H1 (cell line): Measurements from ENCODE around the gene ACOT7. TPM values are rescaled to one million over a fixed set of nuclear protein-coding genes. Genes with fewer than 3 reads are reported as not detected.
"Not testable (repeated sequence)": the region's sequence is repeated elsewhere in the genome, so short reads cannot be mapped to it uniquely, and the experiment has no call there.

Experiments used
- CTCF ChIA-PET: fragments of 300-600 bp; sonication (Branson Sonifier 250); formaldehyde crosslinking; loops from one replicate; lab custom pipeline; 2021; ENCODE audit not compliant: partially characterized antibody; lab: Charles Lee
- POLR2A ChIA-PET: fragments of 300-600 bp; sonication (Branson Sonifier 250); formaldehyde crosslinking; loops from one replicate; lab custom pipeline; 2021; ENCODE audit warnings: inconsistent platforms; ENCODE audit not compliant: partially characterized antibody; lab: Charles Lee
- DNase-seq, 2 experiments: peaks; one replicate each; pipeline versions ENCODE4 v3.0.0 to v3.0.0-alpha.2; 2010 to 2022; ENCODE audit warnings: low spot score in 2 of 2, low read depth in 1 of 2, mixed read lengths in 1 of 2
- FAIRE-seq: peaks from 2 replicates; lab custom pipeline; 2011; peaks lifted over from hg19 to GRCh38; lab: Jason Lieb, UNC
- H2AFZ ChIP-seq: 2 replicates; pipeline ENCODE4 v1.8.1; 2012; ENCODE audit warnings: low read length, inconsistent platforms
- H2AK5ac ChIP-seq: 2 replicates; pipeline ENCODE4 v1.6.1; 2013; ENCODE audit warnings: low read depth, low read length
- H2BK120ac ChIP-seq: replicated peaks from 2 replicates; pipeline ENCODE3; 2013; ENCODE audit warnings: low read depth, low read length, inconsistent platforms
- H2BK12ac ChIP-seq: 2 replicates; pipeline ENCODE4 v1.6.1; 2013; ENCODE audit warnings: low read depth, low read length
- H2BK15ac ChIP-seq: 2 replicates; pipeline ENCODE4 v1.6.1; 2013; ENCODE audit warnings: low read length
- H2BK20ac ChIP-seq: 2 replicates; pipeline ENCODE4 v1.6.1; 2013; ENCODE audit warnings: low read length
- H2BK5ac ChIP-seq: 2 replicates; pipeline ENCODE4 v1.6.1; 2013; ENCODE audit warnings: low read depth, low read length
- H3K14ac ChIP-seq: 2 replicates; pipeline ENCODE4 v1.6.1; 2013; ENCODE audit warnings: inconsistent platforms; ENCODE audit not compliant: insufficient read length
- H3K18ac ChIP-seq: 2 replicates; pipeline ENCODE4 v1.6.1; 2013; ENCODE audit warnings: low read length; ENCODE audit errors: extremely low read depth
- H3K23ac ChIP-seq: 2 replicates; pipeline ENCODE4 v1.6.1; 2013; ENCODE audit warnings: inconsistent platforms; ENCODE audit not compliant: insufficient read length
- H3K23me2 ChIP-seq: 2 replicates; pipeline ENCODE4 v1.6.1; 2013; ENCODE audit warnings: low read depth, low read length
- H3K27ac ChIP-seq: 2 replicates; pipeline ENCODE4 v1.6.1; 2011; ENCODE audit warnings: low read depth, low read length, inconsistent platforms
- H3K27me3 ChIP-seq, 4 experiments: replicated peaks in 1 of 4; 1 replicate in 1 of 4; 2 replicates in 3 of 4; pipeline versions ENCODE4 v1.6.1 to v1.8.1; 2011 to 2013; ENCODE audit warnings: low read length in 3 of 4, mild to moderate bottlenecking in 3 of 4, inconsistent platforms in 2 of 4, mixed read lengths in 2 of 4, moderate library complexity in 1 of 4; ENCODE audit not compliant: control insufficient read depth in 3 of 4, insufficient read depth in 3 of 4; ENCODE audit errors: extremely low read depth in 1 of 4
- H3K36me3 ChIP-seq, 4 experiments: 2 replicates each; pipeline versions ENCODE4 v1.6.1 to v1.8.1; 2011 to 2013; ENCODE audit warnings: mild to moderate bottlenecking in 4 of 4, low read length in 3 of 4, moderate library complexity in 2 of 4, control low read depth in 1 of 4, inconsistent platforms in 1 of 4; ENCODE audit not compliant: insufficient read depth in 4 of 4, control insufficient read depth in 2 of 4
- H3K4ac ChIP-seq: replicated peaks from 2 replicates; pipeline ENCODE3; 2013; ENCODE audit warnings: low read length, low read depth, mixed read lengths, inconsistent platforms; ENCODE audit not compliant: insufficient read length
- H3K4me1 ChIP-seq, 4 experiments: replicated peaks in 1 of 4; 1 replicate in 1 of 4; 2 replicates in 3 of 4; pipeline versions ENCODE4 v1.6.1 to v1.8.1; 2011 to 2013; ENCODE audit warnings: low read length in 3 of 4, inconsistent platforms in 2 of 4, mixed read lengths in 1 of 4; ENCODE audit not compliant: insufficient read depth in 4 of 4, control insufficient read depth in 3 of 4
- H3K4me2 ChIP-seq, 2 experiments: 2 replicates each; pipeline versions ENCODE4 v1.6.1 to v1.8.1; 2011 to 2013; ENCODE audit warnings: low read depth in 2 of 2, low read length in 2 of 2, control low read depth in 1 of 2, inconsistent platforms in 1 of 2, mild to moderate bottlenecking in 1 of 2; ENCODE audit not compliant: insufficient read depth in 1 of 2
- H3K4me3 ChIP-seq, 4 experiments: fragments of 200-600, 300-600 bp in 1 of 4; sonication (generic), shearing (Covaris generic), sonication (Bioruptor Twin) in 1 of 4; 2 replicates each; pipeline versions ENCODE4 v1.5.1 to v1.8.1; 2011 to 2016; ENCODE audit warnings: low read length in 4 of 4, low read depth in 3 of 4, control low read depth in 2 of 4, inconsistent platforms in 2 of 4, mild to moderate bottlenecking in 2 of 4, mixed read lengths in 1 of 4, moderate library complexity in 1 of 4; ENCODE audit not compliant: insufficient read depth in 2 of 4; ENCODE audit errors: extremely low read depth in 1 of 4
- H3K56ac ChIP-seq: replicated peaks from 2 replicates; pipeline ENCODE3; 2013; ENCODE audit warnings: low read depth, mild to moderate bottlenecking, mixed read lengths, low read length, inconsistent platforms; ENCODE audit not compliant: insufficient read length
- H3K79me1 ChIP-seq: 2 replicates; pipeline ENCODE4 v1.6.1; 2013; ENCODE audit warnings: low read depth, low read length, control low read depth
- H3K79me2 ChIP-seq, 2 experiments: 2 replicates each; pipeline versions ENCODE4 v1.6.1 to v1.8.1; 2012 to 2013; ENCODE audit warnings: low read length in 2 of 2, mild to moderate bottlenecking in 2 of 2, inconsistent platforms in 1 of 2; ENCODE audit not compliant: insufficient read depth in 2 of 2, control insufficient read depth in 1 of 2
- H3K9ac ChIP-seq, 4 experiments: replicated peaks in 1 of 4; 1 replicate in 1 of 4; 2 replicates in 3 of 4; pipeline versions ENCODE4 v1.6.1 to v1.8.1; 2011 to 2013; ENCODE audit warnings: low read depth in 3 of 4, low read length in 3 of 4, control low read depth in 2 of 4, mild to moderate bottlenecking in 2 of 4, moderate library complexity in 2 of 4, inconsistent platforms in 1 of 4; ENCODE audit errors: extremely low read depth in 1 of 4
- H3K9me3 ChIP-seq, 2 experiments: 2 replicates each; pipeline versions ENCODE4 v1.6.1 to v1.8.1; 2012 to 2013; ENCODE audit warnings: mild to moderate bottlenecking in 2 of 2, moderate library complexity in 2 of 2, control low read depth in 1 of 2, inconsistent platforms in 1 of 2, low read depth in 1 of 2, low read length in 1 of 2, mixed read lengths in 1 of 2; ENCODE audit not compliant: insufficient read depth in 2 of 2
- H4K20me1 ChIP-seq, 2 experiments: replicated peaks in 1 of 2; 2 replicates each; pipeline versions ENCODE3 to v1.8.1; 2011 to 2013; ENCODE audit warnings: inconsistent platforms in 2 of 2, low read length in 2 of 2, mild to moderate bottlenecking in 1 of 2; ENCODE audit not compliant: insufficient read depth in 2 of 2, control insufficient read depth in 1 of 2
- H4K5ac ChIP-seq: 2 replicates; pipeline ENCODE4 v1.6.1; 2013; ENCODE audit warnings: low read length, low read depth, mixed read lengths, inconsistent platforms; ENCODE audit not compliant: insufficient read length
- H4K8ac ChIP-seq: 2 replicates; pipeline ENCODE4 v1.8.0; 2013; ENCODE audit warnings: mild to moderate bottlenecking, moderate library complexity, low read length, inconsistent platforms; ENCODE audit not compliant: insufficient read depth; ENCODE audit errors: extremely low read depth
- H4K91ac ChIP-seq: replicated peaks from 2 replicates; pipeline ENCODE3; 2013; ENCODE audit warnings: low read length, mixed read lengths, inconsistent platforms; ENCODE audit not compliant: insufficient read length
- WGBS, 2 experiments: shearing (Covaris generic) in 1 of 2; methylation state at CpG; one replicate each; pipeline versions ENCODE4 v1.1.6 to v1.1.7; 2013 to 2015; ENCODE audit warnings: low lambda C conversion rate in 2 of 2, mixed read lengths in 2 of 2, inconsistent platforms in 1 of 2, low coverage in 1 of 2, missing lambda C conversion rate in 1 of 2; ENCODE audit not compliant: insufficient replicate concordance in 2 of 2, insufficient coverage in 1 of 2, insufficient read length in 1 of 2; ENCODE audit errors: extremely low coverage in 1 of 2, missing lambda C conversion rate in 1 of 2; 5-methylcytosine and 5-hydroxymethylcytosine counted together
- polyA plus RNA-seq, 7 experiments: library from polyadenylated mRNA; depleted of rRNA in 3 of 7; stranded (reverse) in 5 of 7; unstranded in 2 of 7; fragments of >200 nt in 5 of 7; fragments of 200-250 nt in 2 of 7; gene quantifications; 1 replicate in 5 of 7; 2 replicates in 1 of 7; 4 replicates in 1 of 7; pipeline versions ENCODE4 v1.2.1 to v1.2.3, GENCODE V29; 2011 to 2013; ENCODE audit warnings: missing spikeins in 2 of 7, mixed read lengths in 2 of 7
- total RNA-seq: library from RNA; stranded (reverse); fragmentation: NEBNext Ultra II Directional; extraction: Animal tissue kit (Norgen Biotek cat#: 25700); gene quantifications from 2 replicates; pipeline ENCODE4 v1.2.1, GENCODE V29; 2021

Gene ACOT7
- total and polyA plus RNA-seq, 2 of the 8 experiments (the other 6 are each of a cell fraction or from before 2014, with no cell fraction given): 151 to 214 TPM

DNA sequence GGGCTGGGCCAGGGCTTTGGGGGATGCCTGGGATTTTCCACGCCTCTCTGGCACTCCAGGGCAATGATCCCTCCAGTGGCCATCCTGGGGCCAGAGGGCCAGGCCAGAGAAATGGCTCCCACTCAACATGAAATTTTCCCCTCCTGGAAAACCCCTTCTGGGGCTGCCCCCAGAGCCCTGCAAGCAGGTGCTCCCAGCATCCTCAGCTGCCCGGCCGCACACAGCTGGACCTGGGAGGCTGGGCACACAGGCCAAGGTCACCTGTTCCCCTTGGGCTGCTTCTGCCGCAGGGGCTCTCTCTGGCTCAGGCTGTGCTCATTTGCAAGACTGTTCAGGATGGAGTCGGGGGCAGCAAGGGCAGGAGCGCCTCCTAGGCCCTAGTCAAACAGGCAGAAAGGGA is 34.9 kb upstream of the ACOT7 start:
- H3K4ac ChIP-seq, H2BK5ac ChIP-seq, H4K91ac ChIP-seq, H2AFZ ChIP-seq, DNase-seq, H3K79me2 ChIP-seq, H2AK5ac ChIP-seq, H3K23ac ChIP-seq, FAIRE-seq, H3K14ac ChIP-seq, H3K18ac ChIP-seq, H3K9me3 ChIP-seq, H3K79me1 ChIP-seq, H3K4me2 ChIP-seq, H3K9ac ChIP-seq, H3K27ac ChIP-seq, H4K8ac ChIP-seq, H2BK20ac ChIP-seq, H4K20me1 ChIP-seq, H3K4me3 ChIP-seq, H3K23me2 ChIP-seq, H2BK12ac ChIP-seq, H3K36me3 ChIP-seq, H4K5ac ChIP-seq, H3K56ac ChIP-seq, H2BK15ac ChIP-seq, H2BK120ac ChIP-seq: not testable (repeated sequence)
- H3K27me3 ChIP-seq: peaks cover 25 to 39% (median 36%) of the 10 kb centered on the region in 4 experiments
- CTCF ChIA-PET: interaction anchor here (0.9 to 2.9 kb wide), 5 partner anchors 9 to 182 kb away, joined by 3 to 11 read pairs (median 3); no protein-coding TSS in a partner anchor
- peaks cover 0 to 24% (median 9%) of the 10 kb centered on the region in 4 experiments; a peak in 5 of 7 replicates for H3K4me1 ChIP-seq
- WGBS, 2 experiments: 95% methylated on average over 4 of the region's 6 CpGs; no CpG with 5 or more reads in 1 of the 2 experiments
- POLR2A ChIA-PET: interaction anchor here (1.8 kb wide), 1 partner anchor 12 kb away, joined by 4 read pairs; no protein-coding TSS in a partner anchor
